Smooth muscle cell of bladder (primary cell): Measurements from ENCODE around the gene LRRC30. TPM values are rescaled to one million over a fixed set of nuclear protein-coding genes. Genes with fewer than 3 reads are reported as not detected.

ENCODE experiments used
- total RNA-seq: library from RNA; depleted of rRNA; stranded (reverse); fragments of >200 nt; gene quantifications from 2 replicates; pipeline ENCODE4 v1.2.3, GENCODE V29; 2014

Gene LRRC30
- total RNA-seq: not detected in 2 replicates

DNA sequence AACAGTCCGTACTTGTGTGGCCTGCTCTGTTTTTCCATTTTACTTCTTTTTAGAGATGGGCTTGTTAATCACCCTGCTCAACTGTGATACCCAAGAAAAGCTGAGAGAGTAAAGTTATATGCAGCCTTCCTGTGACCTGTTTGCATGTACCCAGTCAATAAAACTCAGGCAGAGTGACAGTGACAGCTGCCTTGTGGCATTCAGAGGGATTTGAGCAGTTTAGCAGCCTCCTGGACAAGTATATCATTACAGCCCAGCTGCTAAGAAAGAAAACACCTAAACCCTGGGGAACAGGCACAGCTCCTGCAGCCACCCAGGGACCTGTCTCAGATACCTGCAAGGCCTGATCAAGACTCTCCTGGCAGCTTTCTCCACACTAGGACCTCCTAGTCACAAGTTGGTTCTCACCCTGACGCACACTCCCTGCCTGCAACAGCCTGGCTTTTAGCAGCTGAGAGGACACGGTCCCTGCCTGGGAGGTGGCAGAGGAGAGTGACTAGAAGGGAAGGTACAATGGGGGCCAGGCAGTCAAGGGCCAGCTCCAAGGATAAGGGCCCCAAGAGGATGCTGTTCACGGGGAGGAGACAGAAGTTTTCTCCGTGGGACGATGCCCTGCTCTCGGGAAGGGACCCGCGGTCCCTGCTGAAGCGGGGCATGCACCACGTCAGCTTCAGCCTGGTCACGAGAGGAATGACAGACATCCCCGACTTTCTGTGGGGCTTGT is at the start of gene LRRC30:
TSS of gene LRRC30 (plus strand) at position 464 of the 724 bp plus-strand sequence. CDS start at position 514, 50 bp downstream.

Other genes with a start within 250 kb of the LRRC30 start
- gene LAMA1, start 113.3 kb upstream of the LRRC30 start, total RNA-seq: 11.7 and 55.3 TPM in 2 replicates